Endodermal cell (in vitro differentiated cells): ENCODE results near the gene MMP15. TPM values are rescaled to one million over a fixed set of nuclear protein-coding genes. Genes with fewer than 3 reads are reported as not detected.

ENCODE experiments used
- DNase-seq: peaks from one replicate; pipeline ENCODE4 v3.0.0-alpha.2; 2017
- H3K27ac ChIP-seq: 2 replicates; pipeline ENCODE4 v1.5.1; 2013; ENCODE audit warnings: mild to moderate bottlenecking, low read depth, low read length, moderate library complexity
- H3K27me3 ChIP-seq: 2 replicates; pipeline ENCODE4 v1.6.1; 2013; ENCODE audit warnings: mild to moderate bottlenecking, low read length, moderate library complexity; ENCODE audit not compliant: insufficient read depth, control insufficient read depth, poor library complexity, severe bottlenecking
- H3K36me3 ChIP-seq: 2 replicates; pipeline ENCODE4 v1.7.0; 2013; ENCODE audit warnings: mild to moderate bottlenecking, low read length, moderate library complexity; ENCODE audit not compliant: control insufficient read depth, insufficient read depth
- H3K4me1 ChIP-seq: one replicate; pipeline ENCODE4 v1.7.0; 2013; ENCODE audit warnings: low read length; ENCODE audit not compliant: control insufficient read depth, insufficient read depth
- H3K4me3 ChIP-seq: 2 replicates; pipeline ENCODE4 v1.5.1; 2013; ENCODE audit warnings: mild to moderate bottlenecking, low read length, moderate library complexity
- H3K9ac ChIP-seq: 2 replicates; pipeline ENCODE4 v1.6.1; 2013; ENCODE audit warnings: mild to moderate bottlenecking, low read length, moderate library complexity; ENCODE audit not compliant: poor library complexity, severe bottlenecking; ENCODE audit errors: extremely low read depth
- H3K9me3 ChIP-seq: 2 replicates; pipeline ENCODE4 v1.6.1; 2013; ENCODE audit warnings: mild to moderate bottlenecking, low read length, moderate library complexity; ENCODE audit not compliant: control insufficient read depth
- H3K27ac Mint-ChIP-seq: 2 replicates; pipeline ENCODE4 v1.8.0; 2020; ENCODE audit warnings: mixed read lengths
- H3K27me3 Mint-ChIP-seq: 2 replicates; pipeline ENCODE4 v1.8.0; 2021; ENCODE audit warnings: mild to moderate bottlenecking, mixed read lengths; ENCODE audit not compliant: insufficient read depth
- H3K36me3 Mint-ChIP-seq: 2 replicates; pipeline ENCODE4 v1.8.0; 2020; ENCODE audit warnings: low read depth, mixed read lengths
- H3K4me1 Mint-ChIP-seq: 2 replicates; pipeline ENCODE4 v1.8.0; 2020; ENCODE audit warnings: mixed read lengths
- H3K4me3 Mint-ChIP-seq: 2 replicates; pipeline ENCODE4 v1.8.0; 2020; ENCODE audit warnings: mild to moderate bottlenecking, moderate library complexity, mixed read lengths
- H3K9me3 Mint-ChIP-seq: 2 replicates; pipeline ENCODE4 v1.8.0; 2020; ENCODE audit warnings: mild to moderate bottlenecking, mixed read lengths
- WGBS, 2 experiments: methylation state at CpG; one replicate each; pipeline versions ENCODE4 v1.1.5 to v1.1.7; 2013; ENCODE audit warnings: missing lambda C conversion rate in 2 of 2, mixed read lengths in 1 of 2; ENCODE audit not compliant: insufficient coverage in 1 of 2, insufficient read length in 1 of 2; 5-methylcytosine and 5-hydroxymethylcytosine counted together
- total RNA-seq, 2 donors: library from RNA; stranded (reverse); fragmentation: NEBNext Ultra II Directional in 1 of 2; extraction: Animal tissue kit (Norgen Biotek cat#: 25700) in 1 of 2; gene quantifications; 2 replicates in 1 of 2; 3 replicates in 1 of 2; pipeline ENCODE4 v1.2.1, GENCODE V29; 2021
- TF ChIP-seq, protein P1 (sequence below): fragments of 200-600 bp; sonication (generic); conservative IDR thresholded peaks from 2 replicates; pipeline ENCODE4 v1.5.0; 2021; ENCODE audit warnings: antibody characterized with exemption, mild to moderate bottlenecking

The MMP15 gene
- total RNA-seq, 2 donors from 2014 or later, result 99.8 to 105 TPM

DNA sequence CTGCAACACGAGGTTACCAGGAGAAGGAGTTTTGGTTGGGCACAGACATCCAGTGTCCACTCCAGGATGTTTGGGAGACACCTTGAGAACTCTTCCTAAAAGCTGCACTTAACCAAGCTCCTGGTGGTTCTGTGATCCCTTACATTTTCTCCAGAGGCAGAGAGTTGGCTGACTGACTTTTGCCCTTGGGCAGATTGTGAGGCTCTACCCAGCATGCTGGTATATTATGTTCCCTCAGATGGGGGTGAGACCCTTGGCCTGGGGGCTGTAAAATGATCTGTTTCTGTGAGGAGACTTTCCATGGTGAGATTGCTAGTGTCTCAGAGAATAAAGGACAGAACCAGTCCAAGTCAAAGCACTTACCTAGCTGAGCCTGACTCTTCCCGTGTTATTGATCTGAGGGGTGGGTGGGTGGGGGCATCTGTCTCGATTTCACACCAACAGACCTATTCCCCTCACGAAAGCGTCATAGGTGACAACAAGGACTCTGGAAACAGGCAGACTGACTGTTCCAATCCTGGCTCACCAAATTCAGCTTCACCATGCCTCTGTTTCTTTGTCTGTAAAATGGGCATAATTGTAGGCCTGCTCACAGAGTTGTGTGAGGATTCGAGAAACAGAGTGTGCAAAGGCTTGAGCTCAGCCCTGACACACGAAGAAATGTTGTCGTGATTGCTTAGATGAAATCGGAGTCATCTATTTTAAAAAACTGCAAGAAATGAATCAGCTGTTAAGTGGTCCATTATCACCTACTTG is 12.2 kb upstream of the MMP15 start:
- Mint-ChIP-seq H3K27ac (peak overlapping the region; percentile 95), H3K4me3 (no peak overlapping the region), H3K9me3 (no peaks in the 10 kb centered on the region), H3K36me3 (peaks cover 38% of the 10 kb centered on the region), H3K27me3 (no peaks in the 10 kb centered on the region), H3K4me1 (peaks cover 42% of the 10 kb centered on the region)
- H3K27me3 ChIP-seq, result no peaks in the 10 kb centered on the region
- H3K4me3 ChIP-seq, result no peak overlapping the region
- TF ChIP-seq, protein P1, sequence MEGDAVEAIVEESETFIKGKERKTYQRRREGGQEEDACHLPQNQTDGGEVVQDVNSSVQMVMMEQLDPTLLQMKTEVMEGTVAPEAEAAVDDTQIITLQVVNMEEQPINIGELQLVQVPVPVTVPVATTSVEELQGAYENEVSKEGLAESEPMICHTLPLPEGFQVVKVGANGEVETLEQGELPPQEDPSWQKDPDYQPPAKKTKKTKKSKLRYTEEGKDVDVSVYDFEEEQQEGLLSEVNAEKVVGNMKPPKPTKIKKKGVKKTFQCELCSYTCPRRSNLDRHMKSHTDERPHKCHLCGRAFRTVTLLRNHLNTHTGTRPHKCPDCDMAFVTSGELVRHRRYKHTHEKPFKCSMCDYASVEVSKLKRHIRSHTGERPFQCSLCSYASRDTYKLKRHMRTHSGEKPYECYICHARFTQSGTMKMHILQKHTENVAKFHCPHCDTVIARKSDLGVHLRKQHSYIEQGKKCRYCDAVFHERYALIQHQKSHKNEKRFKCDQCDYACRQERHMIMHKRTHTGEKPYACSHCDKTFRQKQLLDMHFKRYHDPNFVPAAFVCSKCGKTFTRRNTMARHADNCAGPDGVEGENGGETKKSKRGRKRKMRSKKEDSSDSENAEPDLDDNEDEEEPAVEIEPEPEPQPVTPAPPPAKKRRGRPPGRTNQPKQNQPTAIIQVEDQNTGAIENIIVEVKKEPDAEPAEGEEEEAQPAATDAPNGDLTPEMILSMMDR, result no peak
- DNase-seq, result no peak
- H3K4me1 ChIP-seq, result peaks cover 33% of the 10 kb centered on the region
- no peak overlapping the region for H3K27ac ChIP-seq
- WGBS, 2 experiments, result 92 to 94% methylated on average over 7 to 8 of the region's 9 CpGs
- H3K9ac ChIP-seq, result no peak overlapping the region
- no peaks in the 10 kb centered on the region for H3K9me3 ChIP-seq
- peaks cover 77% of the 10 kb centered on the region for H3K36me3 ChIP-seq

DNA sequence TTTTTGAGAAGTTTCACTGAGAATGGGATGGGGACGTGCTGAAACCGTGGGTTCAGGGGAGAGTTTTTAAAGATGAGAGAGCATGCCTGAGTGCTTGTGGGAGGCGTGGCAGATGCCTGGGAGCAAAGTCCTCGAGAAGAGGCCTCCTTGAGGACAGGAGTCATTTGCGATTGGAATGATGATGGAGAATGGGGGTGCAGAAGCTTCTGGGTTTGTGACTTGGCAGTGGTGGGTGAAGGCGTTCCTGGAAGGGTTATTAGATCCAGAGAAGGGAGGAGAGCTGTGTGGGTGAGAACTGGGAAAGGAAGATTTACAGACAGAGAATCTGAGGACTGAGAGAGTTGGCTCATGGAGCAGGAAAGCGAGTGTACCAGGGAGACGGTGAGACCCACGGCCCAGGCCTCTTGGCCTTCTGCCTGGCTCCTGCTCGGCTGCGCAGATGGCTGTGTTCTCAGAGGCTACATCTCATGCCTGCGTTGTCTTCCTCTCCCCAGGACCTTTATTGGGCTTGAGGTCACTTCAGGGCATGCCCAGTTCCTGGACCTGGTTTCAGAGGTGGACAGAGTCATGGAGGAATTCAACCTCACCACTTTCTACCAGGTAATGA is 8.6 kb upstream of the MMP15 start:
- H3K27me3 Mint-ChIP-seq, result no peaks in the 10 kb centered on the region
- 80 to 82% methylated on average over 8 to 12 of the region's 12 CpGs for WGBS, 2 experiments
- H3K27me3 ChIP-seq, result no peaks in the 10 kb centered on the region

DNA sequence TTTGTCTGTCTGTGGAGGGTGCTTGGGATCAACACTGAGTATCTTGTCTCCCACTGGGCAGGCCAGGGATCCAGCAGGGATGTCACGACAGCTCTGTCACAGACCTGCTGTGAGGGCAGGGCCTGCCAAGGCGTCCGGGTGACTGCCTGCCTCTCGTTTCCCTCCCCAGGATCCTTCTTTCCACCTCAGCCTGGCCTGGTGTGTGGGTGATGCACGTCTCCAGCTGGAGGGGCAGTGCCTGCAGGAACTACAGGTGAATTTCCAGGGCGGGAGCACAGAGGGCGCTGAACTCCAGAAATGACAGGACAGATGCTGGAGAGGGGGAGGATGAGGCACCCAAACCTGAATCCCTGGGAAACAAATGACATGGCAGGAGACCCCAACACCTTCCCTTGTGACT is 6.8 kb upstream of the MMP15 start:
- no peak overlapping the region for H3K4me3 Mint-ChIP-seq
- H3K9me3 Mint-ChIP-seq, result no peaks in the 10 kb centered on the region
- peaks cover 8% of the 10 kb centered on the region for H3K4me1 ChIP-seq
- H3K27ac Mint-ChIP-seq, result no peak overlapping the region
- peaks cover 20% of the 10 kb centered on the region for H3K4me1 Mint-ChIP-seq
- H3K36me3 ChIP-seq, result peaks cover 66% of the 10 kb centered on the region
- H3K36me3 Mint-ChIP-seq, result peaks cover 16% of the 10 kb centered on the region
- no peak overlapping the region for H3K4me3 ChIP-seq
- H3K9me3 ChIP-seq, result no peaks in the 10 kb centered on the region
- no peak overlapping the region for H3K9ac ChIP-seq
- TF ChIP-seq, protein P1, result peak; percentile 68
- WGBS, 2 experiments, result 74 to 94% methylated on average over 3 to 7 of the region's 7 CpGs
- H3K27me3 ChIP-seq, result no peaks in the 10 kb centered on the region
- H3K27ac ChIP-seq, result no peak overlapping the region
- peak; percentile 90 for DNase-seq
- no peaks in the 10 kb centered on the region for H3K27me3 Mint-ChIP-seq

More for the DNA sequence above, 8.6 kb upstream of the MMP15 start:
- Histone ChIP-seq H3K9ac (no peak overlapping the region), H3K27ac (no peak overlapping the region), H3K4me1 (peaks cover 11% of the 10 kb centered on the region), H3K4me3 (no peak overlapping the region), H3K36me3 (peaks cover 82% of the 10 kb centered on the region), H3K9me3 (no peaks in the 10 kb centered on the region)
- H3K36me3 Mint-ChIP-seq, result peaks cover 26% of the 10 kb centered on the region
- no peak overlapping the region for H3K4me3 Mint-ChIP-seq
- H3K27ac Mint-ChIP-seq, result no peak overlapping the region
- peaks cover 17% of the 10 kb centered on the region for H3K4me1 Mint-ChIP-seq
- no peaks in the 10 kb centered on the region for H3K9me3 Mint-ChIP-seq
- DNase-seq, result no peak
- TF ChIP-seq, protein P1, result no peak
